Testis (tissue), 3 donors: ENCODE results near the gene FEN1. TPM values are rescaled to one million over a fixed set of nuclear protein-coding genes. Genes with fewer than 3 reads are reported as not detected.

ENCODE experiments used
- DNase-seq: peaks from one replicate; pipeline ENCODE4 v3.0.0-alpha.2; 2019
- H3K27ac ChIP-seq, 2 donors: fragments of 200-600 bp; sonication (generic); one replicate each; pipeline ENCODE4 v1.5.1; 2019
- H3K27me3 ChIP-seq: fragments of 200-600 bp; sonication (generic); one replicate; pipeline ENCODE4 v1.5.1; 2019
- H3K36me3 ChIP-seq: fragments of 200-600 bp; sonication (generic); one replicate; pipeline ENCODE4 v1.5.1; 2017; ENCODE audit warnings: low read depth; ENCODE audit errors: missing control alignments
- H3K4me1 ChIP-seq: fragments of 200-600 bp; sonication (generic); one replicate; pipeline ENCODE4 v1.5.1; 2019
- H3K4me3 ChIP-seq, 2 donors: fragments of 200-600 bp; sonication (generic); one replicate each; pipeline ENCODE4 v1.5.1; 2017 to 2019
- H3K9me3 ChIP-seq: fragments of 200-600 bp; sonication (generic); one replicate; pipeline ENCODE4 v1.5.1; 2017
- POLR2A ChIP-seq: fragments of 450-650 bp; IDR thresholded peaks from one replicate; pipeline ENCODE4 v1.6.1; 2017; ENCODE audit warnings: antibody characterized with exemption, mild to moderate bottlenecking, moderate library complexity
- WGBS, 2 donors: methylation state at CpG; one replicate each; pipeline ENCODE4 v1.1.5; 2018; 5-methylcytosine and 5-hydroxymethylcytosine counted together
- intact Hi-C: fragments of 100-400 bp; cut with DNase I; formaldehyde crosslinking; loops from one replicate; pipeline ENCODE4 v1.15.1; 2023; ENCODE audit warnings: low total_unique reads
- polyA plus RNA-seq: library from polyadenylated mRNA; stranded (reverse); fragments of 350-450 nt; fragmentation: Illumina TruSeq; extraction: RNeasy Lipid Tissue Mini Kit (QIAGEN cat#74804); gene quantifications from one replicate; pipeline ENCODE4 v1.2.3, GENCODE V29; 2014; ENCODE audit warnings: low read depth, low replicate concordance; ENCODE audit not compliant: insufficient read depth
- total RNA-seq, 2 donors: library from RNA; depleted of rRNA; stranded (reverse); fragments of >200 nt; gene quantifications; one replicate each; pipeline ENCODE4 v1.2.3, GENCODE V29; 2016
- TF ChIP-seq, protein P1 (sequence below), 3 experiments: fragments of 450-650 bp in 2 of 3; fragments of 200-600 bp in 1 of 3; sonication (generic) in 1 of 3; IDR thresholded peaks; one replicate each; pipeline ENCODE4 v1.5.1; 2016 to 2019; ENCODE audit warnings: antibody characterized with exemption in 3 of 3, mild to moderate bottlenecking in 2 of 3, moderate library complexity in 1 of 3

Gene FEN1
- total and polyA plus RNA-seq, 3 donors from 2014 or later = 22.7 to 31.5 (median 27.3) TPM

DNA sequence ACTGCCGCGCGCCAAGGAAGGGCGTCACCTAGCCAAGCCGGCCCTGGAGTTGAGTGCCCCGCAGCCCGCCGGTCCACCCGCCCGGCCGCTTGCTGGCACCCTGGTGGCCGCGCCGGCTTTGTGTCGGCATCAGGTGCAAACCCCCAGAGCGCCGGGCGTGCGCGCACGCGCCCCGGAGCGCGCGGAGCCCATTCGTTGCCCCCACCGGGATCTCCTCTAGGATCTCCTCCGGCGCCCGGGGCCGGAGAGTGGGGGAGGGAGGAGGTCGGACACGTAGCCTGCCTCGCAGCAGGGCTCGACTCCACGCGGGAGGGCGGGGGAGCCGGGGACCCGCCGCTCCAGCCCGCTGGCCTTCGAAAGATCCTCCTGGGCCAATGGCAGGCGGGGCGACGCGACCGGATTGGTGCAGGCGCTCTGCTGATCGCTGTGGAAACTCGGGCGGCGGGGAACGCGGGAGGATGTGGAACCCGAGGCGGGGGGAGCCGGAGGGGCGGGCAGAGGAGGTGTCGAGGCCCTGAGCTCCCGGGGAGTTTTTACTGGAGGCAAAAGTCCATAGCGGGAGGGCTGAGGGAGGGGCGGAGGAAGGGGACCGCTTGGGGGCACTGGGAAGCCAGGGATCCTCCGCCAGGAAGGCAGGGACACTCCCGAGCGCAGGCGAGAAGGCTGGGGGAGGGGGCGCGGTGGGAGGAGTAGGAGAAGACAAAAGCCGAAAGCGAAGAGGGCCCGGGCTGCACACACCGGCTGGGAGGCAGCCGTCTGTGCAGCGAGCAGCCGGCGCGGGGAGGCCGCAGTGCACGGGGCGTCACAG lies 35.1 kb downstream of the FEN1 start, which contains the start of gene FADS2:
FADS2 (plus strand) TSS at position 730 of the 808 bp plus-strand sequence. CDS start 91 bp downstream, outside the sequence.
- no peaks in the 10 kb centered on the region for H3K36me3 ChIP-seq
- no peaks in the 10 kb centered on the region for H3K27me3 ChIP-seq
- no peaks in the 10 kb centered on the region for H3K9me3 ChIP-seq
- H3K4me3 ChIP-seq = peak within 1 kb of the TSS; percentile 62 to 72
- intact Hi-C loops = no loop called here
- peak within 1 kb of the TSS; percentile 81 to 91 for H3K27ac ChIP-seq
- peak; percentile 96 for DNase-seq
- WGBS, 2 donors = 1% methylated on average over 33 to 59 of the region's 83 CpGs
- TF ChIP-seq, protein P1, sequence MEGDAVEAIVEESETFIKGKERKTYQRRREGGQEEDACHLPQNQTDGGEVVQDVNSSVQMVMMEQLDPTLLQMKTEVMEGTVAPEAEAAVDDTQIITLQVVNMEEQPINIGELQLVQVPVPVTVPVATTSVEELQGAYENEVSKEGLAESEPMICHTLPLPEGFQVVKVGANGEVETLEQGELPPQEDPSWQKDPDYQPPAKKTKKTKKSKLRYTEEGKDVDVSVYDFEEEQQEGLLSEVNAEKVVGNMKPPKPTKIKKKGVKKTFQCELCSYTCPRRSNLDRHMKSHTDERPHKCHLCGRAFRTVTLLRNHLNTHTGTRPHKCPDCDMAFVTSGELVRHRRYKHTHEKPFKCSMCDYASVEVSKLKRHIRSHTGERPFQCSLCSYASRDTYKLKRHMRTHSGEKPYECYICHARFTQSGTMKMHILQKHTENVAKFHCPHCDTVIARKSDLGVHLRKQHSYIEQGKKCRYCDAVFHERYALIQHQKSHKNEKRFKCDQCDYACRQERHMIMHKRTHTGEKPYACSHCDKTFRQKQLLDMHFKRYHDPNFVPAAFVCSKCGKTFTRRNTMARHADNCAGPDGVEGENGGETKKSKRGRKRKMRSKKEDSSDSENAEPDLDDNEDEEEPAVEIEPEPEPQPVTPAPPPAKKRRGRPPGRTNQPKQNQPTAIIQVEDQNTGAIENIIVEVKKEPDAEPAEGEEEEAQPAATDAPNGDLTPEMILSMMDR (IDR thresholded peaks at IDR 0.05) = peak in 1 of 3 experiments; percentile 7
- TF ChIP-seq POLR2A = no peak
- peaks cover 41% of the 10 kb centered on the region for H3K4me1 ChIP-seq

DNA sequence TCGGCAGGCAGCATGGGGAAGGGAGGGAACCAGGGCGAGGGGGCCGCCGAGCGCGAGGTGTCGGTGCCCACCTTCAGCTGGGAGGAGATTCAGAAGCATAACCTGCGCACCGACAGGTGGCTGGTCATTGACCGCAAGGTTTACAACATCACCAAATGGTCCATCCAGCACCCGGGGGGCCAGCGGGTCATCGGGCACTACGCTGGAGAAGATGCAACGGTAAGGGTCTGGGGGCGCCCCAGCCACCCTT lies 35.6 kb downstream of the FEN1 start:
- Histone ChIP-seq H3K27ac (peak overlapping the region; percentile 81 to 91), H3K36me3 (no peaks in the 10 kb centered on the region), H3K9me3 (no peaks in the 10 kb centered on the region), H3K4me1 (peaks cover 41% of the 10 kb centered on the region), H3K4me3 (peak overlapping the region; percentile 62 to 72), H3K27me3 (no peaks in the 10 kb centered on the region)
- TF ChIP-seq POLR2A = no peak
- TF ChIP-seq, protein P1 (IDR thresholded peaks at IDR 0.05) = no peak
- 0 to 2% methylated on average over 11 to 16 of the region's 16 CpGs for WGBS, 2 donors
- DNase-seq = no peak
- intact Hi-C loops = no loop called here

DNA sequence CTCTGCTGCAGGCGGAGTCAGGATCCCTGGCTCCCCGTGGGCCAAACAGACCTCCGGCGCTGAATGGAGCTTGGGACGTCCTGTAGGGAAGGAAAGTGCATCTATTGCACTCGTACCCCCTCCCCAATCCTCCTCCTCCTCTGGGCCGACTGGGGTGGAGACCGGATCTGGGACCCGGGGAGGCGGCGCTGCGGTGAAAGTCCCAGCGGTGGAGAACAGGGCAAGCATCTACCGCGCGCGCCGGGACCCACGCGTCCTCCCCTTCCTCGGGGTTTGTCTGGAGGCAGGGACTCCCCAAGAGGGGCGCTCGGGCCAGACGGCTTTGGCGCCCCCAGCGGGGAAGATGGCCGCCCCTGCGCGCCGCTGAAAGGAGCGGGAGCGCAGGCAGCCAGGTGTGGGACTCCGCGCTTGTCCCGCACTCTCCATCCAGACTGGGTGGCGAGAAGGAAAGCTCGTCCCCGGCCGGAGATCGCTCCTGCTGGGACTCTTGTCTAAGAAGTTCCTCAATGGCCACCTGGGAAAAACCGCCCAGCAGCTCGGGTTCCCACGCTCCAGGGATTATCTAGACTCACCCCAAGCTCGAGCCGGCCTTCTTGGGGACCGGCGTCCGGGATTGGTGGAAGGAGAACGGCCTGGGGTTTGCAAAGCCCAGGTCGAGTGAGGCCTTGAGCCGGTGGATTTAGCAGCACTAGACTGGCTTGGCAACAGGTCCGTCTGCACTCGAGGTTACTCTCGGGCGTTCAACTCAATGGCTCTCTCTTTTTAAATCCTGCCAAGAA lies 36.1 kb downstream of the FEN1 start:
- no peaks in the 10 kb centered on the region for H3K9me3 ChIP-seq
- H3K27ac ChIP-seq = peak overlapping the region; percentile 81 to 91
- H3K4me1 ChIP-seq = peaks cover 41% of the 10 kb centered on the region
- TF ChIP-seq, protein P1 (IDR thresholded peaks at IDR 0.05) = peak in 2 of 3 experiments; percentile 11 to 48
- TF ChIP-seq POLR2A = no peak
- H3K36me3 ChIP-seq = no peaks in the 10 kb centered on the region
- 1% methylated on average over 23 to 54 of the region's 55 CpGs for WGBS, 2 donors
- DNase-seq = peak; percentile 75
- intact Hi-C loops = no loop called here
- no peaks in the 10 kb centered on the region for H3K27me3 ChIP-seq
- H3K4me3 ChIP-seq = peak overlapping the region; percentile 62 to 72

DNA sequence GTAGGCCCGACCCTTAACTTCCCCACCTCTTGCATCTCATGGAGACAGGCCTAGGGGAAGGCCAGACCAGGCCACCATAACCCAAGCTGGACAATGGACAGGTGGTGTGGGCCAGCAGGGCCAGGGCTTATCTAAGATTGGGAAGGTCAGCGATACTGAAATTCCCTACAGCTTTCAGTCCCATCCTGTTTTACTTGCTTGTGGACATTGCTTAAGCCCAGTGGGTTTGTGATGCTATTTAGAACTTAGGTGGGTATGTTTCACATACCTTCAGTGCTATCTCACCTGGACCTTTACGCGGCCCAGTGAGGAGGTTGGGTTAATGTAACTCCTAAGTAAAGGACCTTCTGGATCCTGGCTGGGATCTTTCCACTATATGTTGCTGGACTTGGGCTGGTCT lies 37.1 kb downstream of the FEN1 start:
- DNase-seq = no peak
- no peaks in the 10 kb centered on the region for H3K27me3 ChIP-seq
- H3K4me1 ChIP-seq = peaks cover 51% of the 10 kb centered on the region
- WGBS, 2 donors = 54 to 58% methylated on average over 4 of the region's 4 CpGs
- no peak overlapping the region for H3K4me3 ChIP-seq
- H3K9me3 ChIP-seq = no peaks in the 10 kb centered on the region
- peak overlapping the region; percentile 17 to 91 for H3K27ac ChIP-seq
- intact Hi-C loops = no loop called here
- H3K36me3 ChIP-seq = no peaks in the 10 kb centered on the region
- no peak for TF ChIP-seq POLR2A
- TF ChIP-seq, protein P1 (IDR thresholded peaks at IDR 0.05) = no peak
